ENCODE measurements around the gene PCBP3. TPM values are rescaled to one million over a fixed set of nuclear protein-coding genes. Genes with fewer than 3 reads are reported as not detected.

PCBP3 gene
- polyA plus RNA-seq, 3 donors, result 1.9 to 2.0 (median 1.9) TPM

GRCh38 chr21:45910548-45911221 is 267.2 kb downstream of the PCBP3 start:
- no peak for DNase-seq

GRCh38 chr21:45911806-45912325 is 268.3 kb downstream of the PCBP3 start:
- DNase-seq, result no peak

GRCh38 chr21:45912611-45913417 is 269.3 kb downstream of the PCBP3 start:
- DNase-seq, result no peak

- no peak for DNase-seq
Observed at GRCh38 chr21:45913418-45913765, 269.9 kb downstream of the PCBP3 start.

GRCh38 chr21:45913886-45914285 is 270.4 kb downstream of the PCBP3 start:
- no peak for DNase-seq

GRCh38 chr21:45914321-45914845 is 270.9 kb downstream of the PCBP3 start:
- DNase-seq, result no peak

- DNase-seq, result no peak
Observed at GRCh38 chr21:45916011-45916840, 272.7 kb downstream of the PCBP3 start.

- no peak for DNase-seq
Observed at GRCh38 chr21:45917241-45917640, 273.7 kb downstream of the PCBP3 start.

- no peak for DNase-seq
Observed at GRCh38 chr21:45918011-45918410, 274.5 kb downstream of the PCBP3 start.

GRCh38 chr21:45918835-45919447 is 275.4 kb downstream of the PCBP3 start:
- no peak for DNase-seq

GRCh38 chr21:45919593-45919992 is 276.1 kb downstream of the PCBP3 start:
- DNase-seq, result no peak

GRCh38 chr21:45920824-45921600 is 277.5 kb downstream of the PCBP3 start:
- DNase-seq, result no peak

GRCh38 chr21:45921917-45922316 is 278.4 kb downstream of the PCBP3 start:
- no peak for DNase-seq

GRCh38 chr21:45922648-45923047 is 279.1 kb downstream of the PCBP3 start:
- no peak for DNase-seq

GRCh38 chr21:45923146-45923545 is 279.6 kb downstream of the PCBP3 start:
- peak; percentile 55 for DNase-seq

GRCh38 chr21:45926281-45926680 is 282.8 kb downstream of the PCBP3 start:
- no peak for DNase-seq

GRCh38 chr21:45927032-45927431 is 283.5 kb downstream of the PCBP3 start:
- DNase-seq, result no peak

GRCh38 chr21:45927851-45928850 is 284.6 kb downstream of the PCBP3 start:
- DNase-seq, result no peak

- no peak for DNase-seq
Observed at GRCh38 chr21:45929449-45929848, 285.9 kb downstream of the PCBP3 start.
